Mesodermal cell (in vitro differentiated cells): Measurements from ENCODE around the gene TRAM2.

Experiments used
- H3K27ac ChIP-seq: 2 replicates; pipeline ENCODE4 v1.7.0; 2013; ENCODE audit warnings: mild to moderate bottlenecking, low read depth, low read length, moderate library complexity; ENCODE audit not compliant: severe bottlenecking
- H3K36me3 ChIP-seq: 2 replicates; pipeline ENCODE4 v1.7.1; 2013; ENCODE audit warnings: mild to moderate bottlenecking, low read length, moderate library complexity; ENCODE audit not compliant: control insufficient read depth, insufficient read depth
- H3K4me1 ChIP-seq: one replicate; pipeline ENCODE4 v1.7.1; 2013; ENCODE audit warnings: mild to moderate bottlenecking, low read length; ENCODE audit not compliant: insufficient read depth, control insufficient read depth, poor library complexity, severe bottlenecking
- H3K4me3 ChIP-seq: 2 replicates; pipeline ENCODE4 v1.7.0; 2013; ENCODE audit warnings: low read length, control low read depth, mild to moderate bottlenecking; ENCODE audit not compliant: insufficient read depth, poor library complexity, severe bottlenecking; ENCODE audit errors: extremely low read depth
- H3K9me3 ChIP-seq: 2 replicates; pipeline ENCODE4 v1.7.1; 2013; ENCODE audit warnings: mild to moderate bottlenecking, low read length, moderate library complexity; ENCODE audit not compliant: control insufficient read depth
- WGBS, 2 experiments: methylation state at CpG; one replicate each; pipeline ENCODE4 v1.1.5; 2013; ENCODE audit warnings: missing lambda C conversion rate in 2 of 2; ENCODE audit not compliant: insufficient coverage in 2 of 2; 5-methylcytosine and 5-hydroxymethylcytosine counted together

The TRAM2 gene

GRCh38 chr6:52594221-52594620 is 17.4 kb upstream of the TRAM2 start:
- H3K9me3 ChIP-seq, result no peaks in the 10 kb centered on the region
- H3K27ac ChIP-seq, result no peak overlapping the region
- 92 to 100% methylated on average over 1 to 4 of the region's 5 CpGs for WGBS, 2 experiments
- H3K36me3 ChIP-seq, result no peaks in the 10 kb centered on the region
- no peak overlapping the region for H3K4me3 ChIP-seq
- peaks cover 25% of the 10 kb centered on the region for H3K4me1 ChIP-seq

GRCh38 chr6:52591832-52592231 is 15.0 kb upstream of the TRAM2 start:
- Histone ChIP-seq H3K27ac (no peak overlapping the region), H3K9me3 (no peaks in the 10 kb centered on the region), H3K36me3 (no peaks in the 10 kb centered on the region), H3K4me3 (no peak overlapping the region), H3K4me1 (peaks cover 30% of the 10 kb centered on the region)
- WGBS, 2 experiments, result 50 to 89% methylated on average over 1 of the region's 1 CpG

- 95 to 100% methylated on average over 5 of the region's 5 CpGs for WGBS, 2 experiments
- no peak overlapping the region for H3K27ac ChIP-seq
Observed at GRCh38 chr6:52590152-52590891, 13.5 kb upstream of the TRAM2 start.

GRCh38 chr6:52588710-52589091 is 11.8 kb upstream of the TRAM2 start:
- Histone ChIP-seq H3K36me3 (no peaks in the 10 kb centered on the region), H3K4me3 (no peak overlapping the region), H3K27ac (peak overlapping the region; percentile 54), H3K9me3 (no peaks in the 10 kb centered on the region), H3K4me1 (peaks cover 6% of the 10 kb centered on the region)
- WGBS, 2 experiments, result 76 to 80% methylated on average over 1 of the region's 1 CpG

More at GRCh38 chr6:52590152-52590891, 13.5 kb upstream of the TRAM2 start:
- Histone ChIP-seq H3K4me3 (no peak overlapping the region), H3K36me3 (no peaks in the 10 kb centered on the region), H3K9me3 (no peaks in the 10 kb centered on the region), H3K4me1 (peaks cover 19% of the 10 kb centered on the region)

- 92 to 97% methylated on average over 5 of the region's 8 CpGs for WGBS, 2 experiments
Observed at GRCh38 chr6:52588087-52588709, 11.3 kb upstream of the TRAM2 start.

GRCh38 chr6:52587001-52587400 is 10.1 kb upstream of the TRAM2 start:
- H3K27ac ChIP-seq, result no peak overlapping the region
- no peaks in the 10 kb centered on the region for H3K9me3 ChIP-seq
- WGBS, 2 experiments, result 97 to 100% methylated on average over 3 of the region's 3 CpGs
- H3K36me3 ChIP-seq, result peaks cover 8% of the 10 kb centered on the region
- peaks cover 6% of the 10 kb centered on the region for H3K4me1 ChIP-seq
- no peak overlapping the region for H3K4me3 ChIP-seq

More at GRCh38 chr6:52588087-52588709, 11.3 kb upstream of the TRAM2 start:
- Histone ChIP-seq H3K4me3 (no peak overlapping the region), H3K9me3 (no peaks in the 10 kb centered on the region), H3K27ac (peak overlapping the region; percentile 54), H3K4me1 (peaks cover 6% of the 10 kb centered on the region), H3K36me3 (no peaks in the 10 kb centered on the region)

GRCh38 chr6:52584203-52584602 is 7.3 kb upstream of the TRAM2 start:
- Histone ChIP-seq H3K27ac (no peak overlapping the region), H3K4me3 (no peak overlapping the region), H3K4me1 (peaks cover 6% of the 10 kb centered on the region), H3K9me3 (no peaks in the 10 kb centered on the region), H3K36me3 (peaks cover 8% of the 10 kb centered on the region)
- 90 to 100% methylated on average over 1 to 2 of the region's 3 CpGs for WGBS, 2 experiments

- Histone ChIP-seq H3K36me3 (peaks cover 8% of the 10 kb centered on the region), H3K27ac (no peak overlapping the region), H3K4me1 (peaks cover 2% of the 10 kb centered on the region), H3K4me3 (no peak overlapping the region), H3K9me3 (no peaks in the 10 kb centered on the region)
- WGBS, 2 experiments, result 86 to 97% methylated on average over 6 of the region's 6 CpGs
Observed at GRCh38 chr6:52582996-52583395, 6.1 kb upstream of the TRAM2 start.

GRCh38 chr6:52582446-52582845 is 5.6 kb upstream of the TRAM2 start:
- H3K9me3 ChIP-seq, result no peaks in the 10 kb centered on the region
- 100% methylated on average over 1 to 2 of the region's 3 CpGs for WGBS, 2 experiments
- H3K4me1 ChIP-seq, result peaks cover 5% of the 10 kb centered on the region
- no peak overlapping the region for H3K27ac ChIP-seq
- peaks cover 8% of the 10 kb centered on the region for H3K36me3 ChIP-seq
- no peak overlapping the region for H3K4me3 ChIP-seq

- no peak overlapping the region for H3K27ac ChIP-seq
- WGBS, 2 experiments, result 95 to 100% methylated on average over 7 of the region's 7 CpGs
- H3K4me1 ChIP-seq, result peaks cover 5% of the 10 kb centered on the region
- H3K36me3 ChIP-seq, result peaks cover 8% of the 10 kb centered on the region
- H3K9me3 ChIP-seq, result no peaks in the 10 kb centered on the region
- H3K4me3 ChIP-seq, result no peak overlapping the region
Observed at GRCh38 chr6:52580905-52581304, 4.0 kb upstream of the TRAM2 start.
